ENCODE measurements around the gene NALCN.

NALCN gene

DNA sequence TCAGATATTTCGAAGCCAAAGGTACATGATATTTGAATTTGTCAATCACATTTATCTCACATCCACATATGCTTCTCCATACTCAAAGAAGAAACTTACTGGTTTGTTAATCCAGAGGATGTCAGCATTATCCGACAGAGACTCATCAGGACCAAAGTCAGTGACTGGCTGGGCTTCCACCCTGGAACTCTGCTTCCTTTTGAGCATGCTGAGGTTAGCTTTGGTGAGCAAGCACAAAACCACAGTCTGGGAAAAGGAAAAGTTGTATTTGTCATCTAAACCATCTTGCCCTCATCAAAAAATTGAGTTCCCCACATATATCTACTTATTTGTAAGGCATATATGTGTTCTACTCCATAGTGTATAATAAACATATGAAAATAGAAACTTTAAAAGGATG, 17.4 kb downstream of the NALCN start:
- Histone ChIP-seq H3K4me3 (replicated peaks; ENCODE audit: low read depth, low read length) (no peak overlapping the region), H3K27me3 (replicated peaks; ENCODE audit: control insufficient read depth, insufficient read depth, low read length) (no peaks in the 10 kb centered on the region), H3K36me3 (ENCODE audit: control insufficient read depth, insufficient read depth, low read length) (no peaks in the 10 kb centered on the region)
- TF ChIP-seq, protein P1, sequence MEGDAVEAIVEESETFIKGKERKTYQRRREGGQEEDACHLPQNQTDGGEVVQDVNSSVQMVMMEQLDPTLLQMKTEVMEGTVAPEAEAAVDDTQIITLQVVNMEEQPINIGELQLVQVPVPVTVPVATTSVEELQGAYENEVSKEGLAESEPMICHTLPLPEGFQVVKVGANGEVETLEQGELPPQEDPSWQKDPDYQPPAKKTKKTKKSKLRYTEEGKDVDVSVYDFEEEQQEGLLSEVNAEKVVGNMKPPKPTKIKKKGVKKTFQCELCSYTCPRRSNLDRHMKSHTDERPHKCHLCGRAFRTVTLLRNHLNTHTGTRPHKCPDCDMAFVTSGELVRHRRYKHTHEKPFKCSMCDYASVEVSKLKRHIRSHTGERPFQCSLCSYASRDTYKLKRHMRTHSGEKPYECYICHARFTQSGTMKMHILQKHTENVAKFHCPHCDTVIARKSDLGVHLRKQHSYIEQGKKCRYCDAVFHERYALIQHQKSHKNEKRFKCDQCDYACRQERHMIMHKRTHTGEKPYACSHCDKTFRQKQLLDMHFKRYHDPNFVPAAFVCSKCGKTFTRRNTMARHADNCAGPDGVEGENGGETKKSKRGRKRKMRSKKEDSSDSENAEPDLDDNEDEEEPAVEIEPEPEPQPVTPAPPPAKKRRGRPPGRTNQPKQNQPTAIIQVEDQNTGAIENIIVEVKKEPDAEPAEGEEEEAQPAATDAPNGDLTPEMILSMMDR (IDR thresholded peaks at IDR 0.05; ENCODE audit: insufficient read depth, low read length, poor library complexity, severe bottlenecking) = no peak
- DNase-seq (ENCODE audit: extremely low read depth, insufficient read length) = no peak

DNA sequence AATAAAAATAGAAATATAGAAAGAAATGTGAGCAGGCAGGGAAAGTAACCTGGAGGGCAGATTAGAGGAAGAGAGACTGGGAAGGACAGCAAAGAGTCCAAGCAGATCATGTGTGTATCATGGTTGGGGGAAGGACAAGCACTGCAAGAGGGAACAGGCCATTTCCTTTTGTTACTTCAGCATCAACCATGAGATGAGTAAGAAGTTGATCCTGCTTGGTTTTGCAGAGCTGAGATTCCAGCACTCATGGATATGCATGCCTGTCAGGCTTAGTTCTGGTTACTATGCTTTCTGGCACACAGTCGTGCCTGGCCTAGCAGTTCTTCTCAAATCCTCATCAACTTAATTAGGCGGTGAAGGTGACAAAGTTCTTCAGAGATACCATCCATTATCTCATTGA, 18.1 kb downstream of the NALCN start:
- no peaks in the 10 kb centered on the region for H3K36me3 ChIP-seq (ENCODE audit: control insufficient read depth, insufficient read depth, low read length)
- no peak overlapping the region for H3K4me3 ChIP-seq (replicated peaks; ENCODE audit: low read depth, low read length)
- no peaks in the 10 kb centered on the region for H3K27me3 ChIP-seq (replicated peaks; ENCODE audit: control insufficient read depth, insufficient read depth, low read length)
- TF ChIP-seq, protein P1 (IDR thresholded peaks at IDR 0.05; ENCODE audit: insufficient read depth, low read length, poor library complexity, severe bottlenecking) = no peak
- DNase-seq (ENCODE audit: extremely low read depth, insufficient read length) = no peak

DNA sequence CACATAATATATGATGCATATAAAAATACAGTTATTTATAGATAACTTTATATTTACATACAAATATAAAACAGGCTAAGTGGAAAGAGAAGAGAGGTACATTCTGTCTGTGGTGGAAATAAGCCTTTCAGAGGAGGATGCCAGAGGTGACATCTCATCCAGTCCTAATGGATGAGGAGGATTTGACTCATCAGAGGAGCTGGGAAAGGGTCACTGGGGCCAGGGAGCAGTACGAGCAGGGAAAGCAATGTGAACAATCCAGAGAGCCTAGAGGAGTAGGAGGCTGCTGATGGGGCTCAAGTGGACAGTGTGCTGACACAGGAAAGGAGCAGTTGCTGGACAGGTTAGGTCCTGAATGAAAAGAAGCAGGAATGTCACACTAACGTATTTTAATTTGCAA, 18.6 kb downstream of the NALCN start:
- TF ChIP-seq, protein P1 (IDR thresholded peaks at IDR 0.05; ENCODE audit: insufficient read depth, low read length, poor library complexity, severe bottlenecking) = no peak
- no peak for DNase-seq (ENCODE audit: extremely low read depth, insufficient read length)
- H3K27me3 ChIP-seq (replicated peaks; ENCODE audit: control insufficient read depth, insufficient read depth, low read length) = no peaks in the 10 kb centered on the region
- no peak overlapping the region for H3K4me3 ChIP-seq (replicated peaks; ENCODE audit: low read depth, low read length)
- no peaks in the 10 kb centered on the region for H3K36me3 ChIP-seq (ENCODE audit: control insufficient read depth, insufficient read depth, low read length)

DNA sequence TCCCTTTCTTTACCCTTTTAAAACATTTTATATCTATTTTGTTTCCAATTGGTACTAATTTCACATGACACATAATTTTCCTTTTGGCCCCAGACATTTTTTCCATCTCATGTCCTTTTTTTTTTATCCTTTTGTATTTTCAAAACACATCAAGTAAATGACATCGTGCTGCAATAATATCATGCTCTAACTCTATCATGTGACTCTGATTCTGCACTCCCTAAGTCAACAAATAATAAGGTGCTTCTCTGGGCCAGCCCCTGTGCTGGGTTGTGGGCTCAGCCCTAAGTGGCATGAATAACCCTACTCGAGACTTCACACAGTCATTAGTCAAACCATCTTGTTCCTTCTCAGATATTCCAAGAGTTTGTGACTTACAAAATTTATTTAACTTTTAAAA, 21.7 kb downstream of the NALCN start:
- no peak for DNase-seq (ENCODE audit: extremely low read depth, insufficient read length)
- H3K36me3 ChIP-seq (ENCODE audit: control insufficient read depth, insufficient read depth, low read length) = no peaks in the 10 kb centered on the region
- no peak overlapping the region for H3K4me3 ChIP-seq (replicated peaks; ENCODE audit: low read depth, low read length)
- no peaks in the 10 kb centered on the region for H3K27me3 ChIP-seq (replicated peaks; ENCODE audit: control insufficient read depth, insufficient read depth, low read length)
- TF ChIP-seq, protein P1 (IDR thresholded peaks at IDR 0.05; ENCODE audit: insufficient read depth, low read length, poor library complexity, severe bottlenecking) = no peak

DNA sequence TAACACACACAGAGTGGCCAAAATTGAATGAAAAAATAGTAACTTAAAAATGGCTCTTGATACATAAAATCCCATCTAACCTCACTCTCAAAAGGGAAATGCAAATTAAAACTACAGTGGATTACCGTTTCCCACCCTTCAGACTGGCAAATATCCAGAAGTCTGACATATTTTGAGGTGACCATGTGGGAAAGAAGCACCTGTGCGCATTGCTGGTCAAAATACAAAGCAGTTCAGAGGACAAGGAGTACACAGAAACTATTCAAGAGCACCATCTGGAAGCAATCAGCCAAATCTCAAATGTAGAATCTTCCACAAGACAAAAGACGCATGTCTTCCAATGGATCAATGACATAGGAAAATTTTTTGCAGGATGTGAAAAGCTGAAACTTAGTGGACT, 23.2 kb downstream of the NALCN start:
- TF ChIP-seq, protein P1 (IDR thresholded peaks at IDR 0.05; ENCODE audit: insufficient read depth, low read length, poor library complexity, severe bottlenecking) = no peak
- Histone ChIP-seq H3K27me3 (replicated peaks; ENCODE audit: control insufficient read depth, insufficient read depth, low read length) (no peaks in the 10 kb centered on the region), H3K4me3 (replicated peaks; ENCODE audit: low read depth, low read length) (no peak overlapping the region), H3K36me3 (ENCODE audit: control insufficient read depth, insufficient read depth, low read length) (no peaks in the 10 kb centered on the region)
- DNase-seq (ENCODE audit: extremely low read depth, insufficient read length) = no peak

DNA sequence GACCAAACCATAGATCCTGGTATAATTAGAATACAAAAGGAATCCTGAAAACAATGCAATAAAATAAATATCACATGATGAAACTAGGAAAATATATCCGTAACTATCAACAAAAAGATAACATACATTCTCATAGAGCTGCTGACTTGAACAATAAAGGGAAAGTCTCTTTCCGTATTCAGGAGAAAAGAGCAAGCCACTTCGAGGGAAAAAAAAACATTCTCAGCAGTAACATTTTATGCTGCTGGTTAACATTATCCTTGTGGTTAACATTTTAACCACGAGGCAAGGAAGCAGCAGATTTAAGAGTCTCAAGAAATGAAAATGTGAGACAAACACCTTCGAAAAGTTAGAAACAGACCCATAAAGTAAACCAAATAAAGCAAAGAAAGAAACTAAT, 25.8 kb downstream of the NALCN start:
- H3K36me3 ChIP-seq (ENCODE audit: control insufficient read depth, insufficient read depth, low read length) = no peaks in the 10 kb centered on the region
- no peak for DNase-seq (ENCODE audit: extremely low read depth, insufficient read length)
- TF ChIP-seq, protein P1 (IDR thresholded peaks at IDR 0.05; ENCODE audit: insufficient read depth, low read length, poor library complexity, severe bottlenecking) = no peak
- H3K4me3 ChIP-seq (replicated peaks; ENCODE audit: low read depth, low read length) = no peak overlapping the region
- H3K27me3 ChIP-seq (replicated peaks; ENCODE audit: control insufficient read depth, insufficient read depth, low read length) = no peaks in the 10 kb centered on the region
